ENCODE results near the gene LIPF.
"Not testable (repeated sequence)": the region's sequence is repeated elsewhere in the genome, so short reads cannot be mapped to it uniquely, and the experiment has no call there.

Gene LIPF

DNA sequence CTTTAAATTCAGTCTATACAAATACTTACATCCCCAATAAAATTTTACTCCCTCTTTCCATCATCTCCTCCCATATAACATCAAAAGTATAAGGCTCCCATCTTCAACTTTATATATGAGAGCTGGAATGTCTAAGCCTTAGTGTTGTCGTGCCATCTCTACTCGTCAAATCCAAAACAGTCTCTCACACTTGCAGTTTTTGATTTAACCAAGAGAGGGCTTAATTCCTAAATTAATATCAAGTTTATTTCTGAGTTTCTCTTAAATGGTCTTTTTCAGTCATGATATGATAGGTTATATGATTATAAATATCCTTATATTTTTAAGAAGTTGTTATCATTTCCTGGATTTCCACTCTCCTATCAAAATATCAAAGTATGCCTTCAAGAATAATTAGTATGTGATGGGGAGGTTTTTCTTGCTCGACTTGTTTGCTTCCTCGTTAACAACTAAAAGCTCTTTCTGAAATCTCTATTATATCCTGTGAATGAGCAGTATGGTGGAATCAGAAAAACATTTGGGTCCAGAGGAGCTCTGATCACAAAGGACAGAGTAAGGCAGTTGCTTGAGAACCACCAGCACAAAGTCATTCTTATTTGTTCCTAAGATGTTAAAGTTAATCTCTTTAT lies 29.3 kb downstream of the LIPF start:
- ATAC-seq (replicated peaks) (no peak), DNase-seq (no peak)
- Mint-ChIP-seq H3K9me3 (no peaks in the 10 kb centered on the region), H3K27ac (no peak overlapping the region), H3K36me3 (ENCODE audit: insufficient read depth) (no peaks in the 10 kb centered on the region), H3K27me3 (peaks cover 0 to 32% of the 10 kb centered on the region in 2 donors), H3K4me3 (no peak overlapping the region), H3K4me1 (ENCODE audit: low read depth in 2 of 2) (no peaks in the 10 kb centered on the region)

DNA sequence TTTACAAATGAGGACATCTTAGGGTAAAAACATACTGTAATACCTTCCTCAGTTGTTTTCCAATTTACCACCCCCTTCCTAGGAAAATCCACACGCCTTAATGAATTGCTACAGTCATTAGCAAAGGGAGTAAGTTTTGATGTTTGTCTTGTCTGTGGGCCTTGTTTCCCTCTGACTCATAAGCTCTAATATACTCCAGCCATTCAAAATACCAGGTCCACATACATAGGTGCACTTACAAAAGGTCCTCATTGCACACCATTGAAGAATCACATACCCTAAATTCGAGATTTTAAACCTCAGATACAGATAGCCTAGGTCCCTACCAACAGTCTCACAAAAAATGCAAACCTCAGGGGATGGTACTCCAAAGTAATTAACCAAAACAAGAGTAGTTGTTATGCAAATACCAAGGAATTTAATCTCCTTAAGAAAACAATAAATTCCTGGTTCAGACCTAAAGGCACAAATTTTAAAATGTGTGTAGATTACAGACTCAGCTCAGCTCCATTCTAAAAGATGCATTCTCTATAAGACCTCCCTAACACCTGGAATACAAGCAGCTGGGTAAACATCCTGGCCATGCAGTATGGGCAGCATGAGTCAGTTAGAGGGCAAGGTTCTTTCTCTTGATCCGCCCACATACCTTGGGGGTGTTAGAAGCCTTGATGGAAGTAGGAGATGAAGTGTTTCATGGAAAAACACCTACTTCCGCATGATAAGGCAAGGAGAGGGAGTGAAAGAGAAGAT lies 38.8 kb downstream of the LIPF start:
- Mint-ChIP-seq H3K4me1 (ENCODE audit: low read depth in 2 of 2) (no peaks in the 10 kb centered on the region), H3K9me3 (no peaks in the 10 kb centered on the region), H3K27ac (no peak overlapping the region), H3K27me3 (peaks cover 0 to under 1% of the 10 kb centered on the region in 2 donors), H3K36me3 (ENCODE audit: insufficient read depth) (no peaks in the 10 kb centered on the region), H3K4me3 (no peak overlapping the region)
- ATAC-seq (replicated peaks), result no peak
- DNase-seq, result no peak

DNA sequence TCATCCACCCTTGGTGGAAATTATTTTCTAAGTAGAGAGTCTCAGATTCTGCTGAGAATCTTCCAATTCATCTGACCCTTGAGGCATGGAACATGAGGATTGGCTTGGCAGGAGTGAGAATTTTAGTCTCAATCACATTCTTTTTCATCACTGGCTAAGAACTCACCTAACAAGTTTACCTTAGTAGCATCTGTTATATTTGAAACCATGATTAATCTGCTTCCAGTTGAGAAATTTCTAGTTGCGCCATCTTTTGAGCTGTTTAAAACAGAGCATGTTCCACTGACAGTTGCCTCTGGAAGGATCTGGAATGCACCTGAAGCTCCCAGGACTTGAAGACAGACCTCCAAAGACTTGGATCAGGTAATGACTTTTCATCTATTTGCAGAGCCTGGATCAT lies 41.7 kb downstream of the LIPF start, which contains the start of gene LIPK:
Gene LIPK (plus strand): TSS at position 292 of the 400 bp plus-strand sequence. CDS start 18,295 bp downstream, outside the sequence.
- no peaks in the 10 kb centered on the region for H3K9me3 Mint-ChIP-seq
- H3K4me1 Mint-ChIP-seq (ENCODE audit: low read depth in 2 of 2), result no peaks in the 10 kb centered on the region
- DNase-seq, result no peak
- ATAC-seq (replicated peaks), result no peak
- H3K4me3 Mint-ChIP-seq, result no peak within 1 kb of the TSS
- no peaks in the 10 kb centered on the region for H3K27me3 Mint-ChIP-seq
- H3K27ac Mint-ChIP-seq, result no peak within 1 kb of the TSS
- H3K36me3 Mint-ChIP-seq (ENCODE audit: insufficient read depth), result peaks cover 3% of the 10 kb centered on the region

DNA sequence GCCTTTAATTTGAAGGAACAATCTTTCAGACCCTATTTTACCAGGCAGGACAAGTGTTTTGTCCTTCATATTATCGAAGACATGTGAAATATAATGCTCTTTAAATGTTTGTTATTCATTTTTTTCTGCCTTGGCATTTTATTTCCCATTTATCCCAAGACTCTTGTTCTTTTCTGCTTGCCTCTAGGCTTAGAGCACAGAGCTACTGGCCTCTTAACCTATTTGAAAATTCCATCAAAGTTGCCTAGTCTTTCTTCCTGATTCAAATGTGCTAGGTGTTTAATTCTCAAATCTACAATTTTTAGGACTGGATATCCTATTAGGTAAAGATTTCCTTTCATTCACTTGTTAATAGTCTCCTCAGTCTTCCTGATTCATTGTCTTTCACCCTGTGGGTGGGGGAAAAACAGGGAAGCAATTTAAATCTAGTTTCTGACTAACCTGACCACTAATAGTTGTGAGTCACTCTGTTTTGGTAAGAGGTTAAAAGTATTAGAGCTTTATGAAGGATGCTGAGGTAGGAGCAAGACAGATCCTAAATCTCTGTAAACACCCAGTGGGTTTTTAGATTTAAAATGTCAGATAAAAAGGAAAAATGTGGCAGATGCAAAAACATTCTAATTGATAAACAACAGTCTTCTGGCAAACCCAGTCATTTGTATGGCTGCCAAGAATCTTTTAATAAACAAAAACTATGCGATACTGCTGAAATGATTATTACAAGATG lies 43.4 kb downstream of the LIPF start:
- Mint-ChIP-seq H3K27me3 (no peaks in the 10 kb centered on the region), H3K4me3 (no peak overlapping the region), H3K4me1 (ENCODE audit: low read depth in 2 of 2) (no peaks in the 10 kb centered on the region), H3K36me3 (ENCODE audit: insufficient read depth) (peaks cover 3% of the 10 kb centered on the region), H3K27ac (no peak overlapping the region), H3K9me3 (no peaks in the 10 kb centered on the region)
- DNase-seq, result no peak
- ATAC-seq (replicated peaks), result no peak

DNA sequence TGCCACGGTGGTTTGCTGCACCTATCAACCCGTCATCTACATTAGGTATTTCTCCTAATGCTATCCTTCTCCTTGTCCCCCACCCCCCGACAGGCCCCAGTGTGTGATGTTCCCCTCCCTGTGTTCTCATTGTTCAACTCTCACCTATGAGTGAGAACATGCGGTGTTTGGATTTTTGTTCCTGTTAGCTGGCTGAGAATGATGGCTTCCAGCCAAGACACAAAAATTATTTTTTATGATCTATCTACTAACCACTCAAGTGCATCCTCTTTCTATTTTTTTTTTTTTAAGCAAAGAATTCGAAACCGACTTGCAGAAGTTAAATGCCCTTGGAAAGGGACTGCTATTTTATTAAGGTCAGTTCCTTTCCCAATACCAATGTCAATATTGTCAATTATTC lies 45.1 kb downstream of the LIPF start:
- ATAC-seq (replicated peaks); H3K4me3 Mint-ChIP-seq; H3K27ac Mint-ChIP-seq; H3K4me1 Mint-ChIP-seq (ENCODE audit: low read depth in 2 of 2); H3K36me3 Mint-ChIP-seq (ENCODE audit: insufficient read depth); H3K9me3 Mint-ChIP-seq; H3K27me3 Mint-ChIP-seq; DNase-seq: not testable (repeated sequence)

DNA sequence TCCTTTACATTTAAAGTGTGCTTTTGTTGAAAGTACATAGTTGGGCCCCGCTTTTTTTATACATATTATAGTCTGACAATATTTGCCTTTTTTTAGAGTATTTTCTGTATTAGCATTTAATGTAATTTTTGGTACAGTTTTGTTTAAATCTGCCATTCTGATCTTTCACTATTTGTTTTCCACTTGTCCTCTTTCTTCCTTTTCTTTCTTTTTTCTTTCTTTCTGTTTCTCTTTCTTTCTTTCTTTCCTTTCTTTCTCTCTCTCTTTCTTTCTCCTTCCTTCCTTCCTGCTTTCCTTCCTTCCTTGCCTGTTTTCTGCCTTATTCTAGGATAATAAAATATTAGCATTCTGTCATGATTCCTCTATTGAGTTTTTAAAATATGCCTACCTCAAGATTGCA lies 51.3 kb downstream of the LIPF start:
- no peaks in the 10 kb centered on the region for H3K36me3 Mint-ChIP-seq (ENCODE audit: insufficient read depth)
- peaks cover 0 to 14% of the 10 kb centered on the region in 2 donors for H3K27me3 Mint-ChIP-seq
- no peak overlapping the region for H3K27ac Mint-ChIP-seq
- no peak for DNase-seq
- no peaks in the 10 kb centered on the region for H3K4me1 Mint-ChIP-seq (ENCODE audit: low read depth in 2 of 2)
- no peak overlapping the region for H3K4me3 Mint-ChIP-seq
- ATAC-seq (replicated peaks), result no peak
- H3K9me3 Mint-ChIP-seq, result no peaks in the 10 kb centered on the region

DNA sequence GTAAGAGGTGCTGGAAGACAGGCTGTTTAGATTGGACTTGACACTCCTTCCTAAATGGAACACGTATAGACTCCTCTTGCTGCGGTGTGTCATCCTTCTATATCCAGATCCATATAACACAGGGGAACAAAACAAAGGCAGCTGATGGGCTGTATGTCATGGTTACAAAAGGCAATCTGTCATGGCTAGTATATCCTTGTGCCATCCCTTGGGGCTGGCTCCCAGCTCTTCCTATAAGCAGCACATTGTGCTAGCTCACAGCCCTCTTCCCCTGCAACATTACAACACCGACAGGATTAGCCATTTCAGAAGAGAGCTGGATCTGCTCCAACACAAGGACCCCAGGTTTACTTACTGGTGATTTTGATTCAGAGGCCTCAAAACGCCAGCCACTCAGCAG lies 57.1 kb downstream of the LIPF start:
- DNase-seq, result no peak
- Mint-ChIP-seq H3K36me3 (ENCODE audit: insufficient read depth) (no peaks in the 10 kb centered on the region), H3K4me3 (no peak overlapping the region), H3K9me3 (no peaks in the 10 kb centered on the region), H3K4me1 (ENCODE audit: low read depth in 2 of 2) (no peaks in the 10 kb centered on the region), H3K27ac (no peak overlapping the region), H3K27me3 (peaks cover 0 to 14% of the 10 kb centered on the region in 2 donors)
- ATAC-seq (replicated peaks), result no peak

DNA sequence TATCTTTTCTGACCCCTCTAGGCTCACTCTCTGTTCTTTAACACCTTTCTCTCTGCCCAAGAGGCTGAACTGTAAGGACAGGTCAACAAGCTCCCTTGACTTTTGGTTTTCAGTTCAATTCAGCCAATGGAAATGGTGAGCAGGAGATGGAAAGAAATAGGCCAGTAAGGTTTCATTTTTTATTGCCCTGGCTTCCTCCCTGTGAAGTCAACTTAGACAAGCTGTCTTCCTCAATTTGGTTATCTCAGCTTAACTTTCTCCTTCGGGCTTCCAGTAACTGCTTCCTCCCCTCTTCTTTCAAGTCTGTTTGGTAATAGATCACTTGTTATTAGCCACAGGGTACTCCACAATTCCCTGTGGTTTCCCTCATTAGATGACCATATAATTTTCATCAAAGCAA lies 61.6 kb downstream of the LIPF start:
- no peaks in the 10 kb centered on the region for H3K9me3 Mint-ChIP-seq
- H3K27ac Mint-ChIP-seq, result no peak overlapping the region
- no peaks in the 10 kb centered on the region for H3K4me1 Mint-ChIP-seq (ENCODE audit: low read depth in 2 of 2)
- no peaks in the 10 kb centered on the region for H3K36me3 Mint-ChIP-seq (ENCODE audit: insufficient read depth)
- no peaks in the 10 kb centered on the region for H3K27me3 Mint-ChIP-seq
- no peak overlapping the region for H3K4me3 Mint-ChIP-seq
- no peak for DNase-seq
- no peak for ATAC-seq (replicated peaks)

DNA sequence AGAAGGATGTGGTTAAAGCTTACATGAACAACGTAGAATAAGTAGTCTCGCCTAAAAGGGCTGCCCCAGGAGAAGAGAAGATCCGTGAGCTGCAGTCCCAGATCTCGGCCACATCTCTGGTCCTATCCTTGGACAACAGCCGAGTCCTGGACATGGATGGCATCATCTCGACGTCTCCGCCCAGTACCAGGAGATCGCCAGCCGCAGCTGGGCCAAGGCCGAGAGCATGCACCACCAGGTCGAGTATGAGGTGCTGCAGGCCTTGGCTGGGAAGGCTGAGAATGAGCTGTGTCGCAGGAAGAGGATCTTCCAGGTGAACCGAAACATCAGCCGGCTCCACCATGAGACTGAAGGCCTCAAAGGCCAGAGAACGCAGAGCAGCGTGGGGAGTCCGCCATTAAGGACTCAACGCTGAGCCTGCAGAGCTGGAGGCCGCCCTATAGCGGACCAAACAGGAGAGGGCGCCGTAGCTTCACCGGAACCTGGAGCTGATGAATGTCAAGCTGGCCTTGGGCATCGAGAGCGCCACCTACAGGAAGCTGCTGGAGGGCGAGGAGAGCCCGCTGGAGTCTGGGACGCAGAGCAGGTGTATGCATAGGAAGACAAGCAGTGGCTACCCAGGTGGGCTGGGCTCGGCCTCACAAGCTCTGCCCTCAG lies 64.0 kb downstream of the LIPF start:
- no peak overlapping the region for H3K27ac Mint-ChIP-seq
- H3K4me3 Mint-ChIP-seq, result no peak overlapping the region
- H3K4me1 Mint-ChIP-seq (ENCODE audit: low read depth in 2 of 2), result peaks cover 0 to 1% of the 10 kb centered on the region in 2 donors
- H3K27me3 Mint-ChIP-seq, result no peaks in the 10 kb centered on the region
- H3K36me3 Mint-ChIP-seq (ENCODE audit: insufficient read depth), result no peaks in the 10 kb centered on the region
- no peaks in the 10 kb centered on the region for H3K9me3 Mint-ChIP-seq
- ATAC-seq (replicated peaks) (no peak), DNase-seq (peak in 1 of 3 experiments; percentile 5)
